HCT116 (cell line): ENCODE data around the gene GLOD5.

Experiments
- CTCF ChIP-seq, 3 experiments: fragments of 200-600 bp in 1 of 3; sonication (generic) in 1 of 3; IDR thresholded peaks in 2 of 3; conservative IDR thresholded peaks in 1 of 3; 2 replicates each; pipeline ENCODE4 v1.5.1; 2012 to 2017; ENCODE audit warnings: low read depth in 2 of 3, low read length in 2 of 3, antibody characterized with exemption in 1 of 3, borderline replicate concordance in 1 of 3, control low read depth in 1 of 3, mild to moderate bottlenecking in 1 of 3, mixed read lengths in 1 of 3, mixed run types in 1 of 3, moderate library complexity in 1 of 3; ENCODE audit not compliant: insufficient read depth in 1 of 3
- EZH2 ChIP-seq: fragments of 200-600 bp; sonication (generic); IDR thresholded peaks from 2 replicates; pipeline ENCODE4 v1.6.1; 2017; ENCODE audit warnings: antibody characterized with exemption, mixed run types
- JUND ChIP-seq: IDR thresholded peaks from 2 replicates; pipeline ENCODE4 v1.6.1; 2012
- POLR2A ChIP-seq: IDR thresholded peaks from 2 replicates; pipeline ENCODE4 v1.7.0; 2011; ENCODE audit warnings: borderline replicate concordance; ENCODE audit not compliant: insufficient read depth, insufficient read length; ENCODE audit errors: extremely low read depth
- REST ChIP-seq: IDR thresholded peaks from 2 replicates; pipeline ENCODE4 v1.6.1; 2012; ENCODE audit warnings: low read depth
- TCF7L2 ChIP-seq: IDR thresholded peaks from 2 replicates; pipeline ENCODE4 v1.7.0; 2011; ENCODE audit warnings: borderline replicate concordance, inconsistent platforms; ENCODE audit not compliant: insufficient read depth, insufficient read length; ENCODE audit errors: extremely low read depth

- TF ChIP-seq CTCF (IDR thresholded peaks at IDR 0.05 in 2 of 3, conservative IDR thresholded peaks at IDR 0.05 in 1 of 3; ENCODE audit: borderline replicate concordance in 1 of 3, insufficient read depth in 1 of 3, low read depth in 2 of 3, low read length in 2 of 3): no peak
- no peak for TF ChIP-seq POLR2A
- TF ChIP-seq REST: no peak
- no peak for TF ChIP-seq EZH2
- no peak for TF ChIP-seq JUND
- TF ChIP-seq TCF7L2: no peak
These were observed 23.6 kb upstream of the GLOD5 start for GRCh38 chrX:48737940-48738339.
